Nephron (organoid): Measurements from ENCODE around the gene MMP26.

Experiments
- H3K27ac Mint-ChIP-seq, 3 experiments: 2 replicates each; pipeline ENCODE4 v1.8.0; 2020; ENCODE audit warnings: mixed read lengths in 3 of 3, mild to moderate bottlenecking in 2 of 3, moderate library complexity in 1 of 3
- H3K27me3 Mint-ChIP-seq: 2 replicates; pipeline ENCODE4 v1.8.0; 2021; ENCODE audit warnings: low read depth, mild to moderate bottlenecking, moderate library complexity, mixed read lengths
- H3K36me3 Mint-ChIP-seq: 2 replicates; pipeline ENCODE4 v1.8.0; 2020; ENCODE audit warnings: low read depth, mixed read lengths
- H3K4me1 Mint-ChIP-seq: 2 replicates; pipeline ENCODE4 v1.8.0; 2020; ENCODE audit warnings: mixed read lengths
- H3K4me3 Mint-ChIP-seq, 3 experiments: 2 replicates each; pipeline ENCODE4 v1.8.0; 2020; ENCODE audit warnings: mild to moderate bottlenecking in 3 of 3, mixed read lengths in 3 of 3, moderate library complexity in 2 of 3
- H3K9me3 Mint-ChIP-seq: 2 replicates; pipeline ENCODE4 v1.8.0; 2020; ENCODE audit warnings: mixed read lengths
- TF ChIP-seq, protein P1 (sequence below), 3 experiments: fragments of 200-600 bp; sonication (generic); IDR thresholded peaks; one replicate each; pipeline ENCODE4 v1.5.0; 2021; ENCODE audit warnings: antibody characterized with exemption in 3 of 3; ENCODE audit not compliant: unreplicated experiment in 3 of 3

The MMP26 gene

DNA sequence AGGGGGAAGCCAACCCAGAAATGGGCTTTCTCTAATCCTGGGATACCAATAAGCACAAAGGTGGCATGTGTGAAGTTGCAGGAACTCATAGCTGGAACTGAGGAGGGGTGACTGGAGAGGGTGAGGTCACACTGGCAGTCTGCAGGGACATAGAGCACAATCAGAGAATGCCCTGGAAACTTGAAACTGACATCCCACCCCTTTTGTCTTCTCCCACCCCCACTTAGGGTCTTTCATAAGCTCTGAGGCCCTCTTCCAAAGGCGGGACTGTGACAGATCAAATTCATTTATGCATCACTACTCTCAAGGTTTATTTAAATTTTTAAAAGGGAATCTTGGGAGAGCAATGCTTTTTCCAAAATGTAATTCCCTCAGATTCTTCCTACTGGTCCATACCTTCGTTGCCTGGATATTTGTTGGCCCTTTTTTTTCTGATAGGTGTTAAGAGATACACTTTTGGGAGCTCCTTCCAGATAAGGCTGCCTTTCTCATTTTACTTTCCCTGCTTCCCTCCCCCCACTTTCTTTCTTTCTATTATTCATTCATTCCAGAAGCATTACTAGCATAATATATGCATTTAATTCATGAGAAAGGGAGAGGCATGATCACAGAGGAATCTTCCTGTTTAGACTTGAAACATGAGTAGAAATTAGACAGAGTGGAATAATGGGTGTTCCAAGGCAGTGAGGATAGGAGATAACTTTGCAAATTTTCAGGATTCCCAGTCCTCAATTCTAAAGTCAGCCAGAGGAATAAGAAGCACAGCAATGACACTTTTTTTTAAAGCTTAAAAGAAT is 21.8 kb upstream of the MMP26 start:
- Mint-ChIP-seq H3K9me3 (no peaks in the 10 kb centered on the region), H3K36me3 (no peaks in the 10 kb centered on the region), H3K4me3 (no peak overlapping the region), H3K4me1 (peaks cover 5% of the 10 kb centered on the region), H3K27ac (no peak overlapping the region), H3K27me3 (no peaks in the 10 kb centered on the region)
- TF ChIP-seq, protein P1, sequence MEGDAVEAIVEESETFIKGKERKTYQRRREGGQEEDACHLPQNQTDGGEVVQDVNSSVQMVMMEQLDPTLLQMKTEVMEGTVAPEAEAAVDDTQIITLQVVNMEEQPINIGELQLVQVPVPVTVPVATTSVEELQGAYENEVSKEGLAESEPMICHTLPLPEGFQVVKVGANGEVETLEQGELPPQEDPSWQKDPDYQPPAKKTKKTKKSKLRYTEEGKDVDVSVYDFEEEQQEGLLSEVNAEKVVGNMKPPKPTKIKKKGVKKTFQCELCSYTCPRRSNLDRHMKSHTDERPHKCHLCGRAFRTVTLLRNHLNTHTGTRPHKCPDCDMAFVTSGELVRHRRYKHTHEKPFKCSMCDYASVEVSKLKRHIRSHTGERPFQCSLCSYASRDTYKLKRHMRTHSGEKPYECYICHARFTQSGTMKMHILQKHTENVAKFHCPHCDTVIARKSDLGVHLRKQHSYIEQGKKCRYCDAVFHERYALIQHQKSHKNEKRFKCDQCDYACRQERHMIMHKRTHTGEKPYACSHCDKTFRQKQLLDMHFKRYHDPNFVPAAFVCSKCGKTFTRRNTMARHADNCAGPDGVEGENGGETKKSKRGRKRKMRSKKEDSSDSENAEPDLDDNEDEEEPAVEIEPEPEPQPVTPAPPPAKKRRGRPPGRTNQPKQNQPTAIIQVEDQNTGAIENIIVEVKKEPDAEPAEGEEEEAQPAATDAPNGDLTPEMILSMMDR (IDR thresholded peaks at IDR 0.05; ENCODE audit: unreplicated experiment in 3 of 3): no peak

DNA sequence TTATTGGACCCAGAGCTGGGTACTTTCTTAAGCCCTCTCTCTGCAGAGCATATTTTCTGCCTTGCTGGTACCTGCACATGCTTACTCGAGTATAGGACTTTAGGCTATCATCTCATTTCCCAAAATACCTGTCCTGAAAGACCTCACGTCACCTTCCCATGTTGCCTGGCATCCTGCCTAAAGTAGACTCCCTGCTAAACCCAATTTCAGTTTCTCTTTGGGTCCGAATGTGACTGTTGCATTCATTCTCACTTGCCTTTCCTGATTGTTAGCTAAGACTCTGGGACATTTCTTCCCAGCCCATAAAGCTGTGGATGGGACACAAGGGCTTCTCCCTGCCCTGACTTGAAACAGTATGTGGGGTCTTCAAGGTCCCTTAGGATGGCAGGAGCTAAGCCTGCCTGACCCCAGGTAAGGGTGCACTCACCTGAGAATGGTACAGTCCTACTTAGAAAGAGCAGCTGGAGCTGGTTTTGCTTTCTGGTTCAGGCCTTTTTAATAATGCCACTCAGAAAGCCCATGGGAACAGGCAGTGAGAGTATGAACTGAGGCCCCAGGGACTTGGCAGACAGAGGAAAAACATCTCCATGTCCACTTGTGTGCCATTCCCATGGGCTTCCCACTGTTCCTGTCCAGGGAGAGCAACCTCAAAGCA is 19.8 kb upstream of the MMP26 start:
- no peaks in the 10 kb centered on the region for H3K36me3 Mint-ChIP-seq
- no peaks in the 10 kb centered on the region for H3K9me3 Mint-ChIP-seq
- H3K27ac Mint-ChIP-seq: no peak overlapping the region
- H3K27me3 Mint-ChIP-seq: no peaks in the 10 kb centered on the region
- H3K4me1 Mint-ChIP-seq: peaks cover 5% of the 10 kb centered on the region
- H3K4me3 Mint-ChIP-seq: no peak overlapping the region
- TF ChIP-seq, protein P1 (IDR thresholded peaks at IDR 0.05; ENCODE audit: unreplicated experiment in 3 of 3): no peak

DNA sequence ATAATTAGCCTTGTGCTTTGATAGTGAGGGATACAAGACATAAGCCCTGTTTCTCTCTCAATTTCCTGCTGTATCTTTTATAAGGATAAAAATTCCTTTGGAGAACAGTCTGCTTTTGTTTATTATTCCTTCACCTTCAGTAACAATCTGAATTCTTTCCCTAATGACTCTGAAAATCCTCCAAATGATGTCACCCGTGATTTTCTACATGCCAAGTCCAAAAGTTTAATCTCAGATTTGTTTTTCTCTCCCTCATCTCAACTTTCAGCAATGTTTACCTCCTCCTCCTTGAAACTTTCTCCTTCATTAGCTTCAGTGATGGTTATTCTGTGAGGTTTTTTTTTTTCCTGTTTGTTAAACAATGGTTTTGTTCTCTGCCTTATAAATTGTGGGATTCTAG is 9.1 kb upstream of the MMP26 start:
- Mint-ChIP-seq H3K9me3 (no peaks in the 10 kb centered on the region), H3K4me3 (no peak overlapping the region), H3K4me1 (no peaks in the 10 kb centered on the region), H3K36me3 (no peaks in the 10 kb centered on the region), H3K27me3 (no peaks in the 10 kb centered on the region), H3K27ac (no peak overlapping the region)
- TF ChIP-seq, protein P1 (IDR thresholded peaks at IDR 0.05; ENCODE audit: unreplicated experiment in 3 of 3): no peak

DNA sequence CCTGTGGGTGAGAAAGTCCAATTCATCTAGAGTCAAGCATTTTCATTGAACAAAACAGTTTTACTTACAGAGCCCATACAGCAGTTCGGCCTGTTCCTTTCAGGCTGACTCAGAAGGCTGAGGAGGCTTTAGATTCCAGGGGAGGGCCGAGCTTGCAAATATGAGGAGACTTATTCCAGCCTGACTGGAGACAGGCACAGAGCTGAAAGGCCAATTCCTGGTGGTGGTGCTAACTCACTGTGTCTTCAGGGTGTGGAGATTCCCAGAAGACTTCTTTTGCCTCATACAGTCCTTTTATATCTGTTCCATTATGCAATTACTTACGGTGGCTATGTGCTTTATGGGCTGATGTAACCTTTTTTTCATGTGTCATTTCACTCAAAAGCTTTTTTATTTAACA is 7.0 kb upstream of the MMP26 start, which contains the start of gene OR51E2:
Gene OR51E2, minus strand, starts transcription at position 269 of the 400 bp plus-strand sequence. CDS start 15,142 bp downstream, outside the sequence.
- Mint-ChIP-seq H3K4me3 (no peak within 1 kb of the TSS), H3K27ac (peak within 1 kb of the TSS in 1 of 3 experiments; percentile 50), H3K4me1 (peaks cover 6% of the 10 kb centered on the region), H3K36me3 (no peaks in the 10 kb centered on the region), H3K27me3 (no peaks in the 10 kb centered on the region), H3K9me3 (no peaks in the 10 kb centered on the region)
- TF ChIP-seq, protein P1 (IDR thresholded peaks at IDR 0.05; ENCODE audit: unreplicated experiment in 3 of 3): no peak

DNA sequence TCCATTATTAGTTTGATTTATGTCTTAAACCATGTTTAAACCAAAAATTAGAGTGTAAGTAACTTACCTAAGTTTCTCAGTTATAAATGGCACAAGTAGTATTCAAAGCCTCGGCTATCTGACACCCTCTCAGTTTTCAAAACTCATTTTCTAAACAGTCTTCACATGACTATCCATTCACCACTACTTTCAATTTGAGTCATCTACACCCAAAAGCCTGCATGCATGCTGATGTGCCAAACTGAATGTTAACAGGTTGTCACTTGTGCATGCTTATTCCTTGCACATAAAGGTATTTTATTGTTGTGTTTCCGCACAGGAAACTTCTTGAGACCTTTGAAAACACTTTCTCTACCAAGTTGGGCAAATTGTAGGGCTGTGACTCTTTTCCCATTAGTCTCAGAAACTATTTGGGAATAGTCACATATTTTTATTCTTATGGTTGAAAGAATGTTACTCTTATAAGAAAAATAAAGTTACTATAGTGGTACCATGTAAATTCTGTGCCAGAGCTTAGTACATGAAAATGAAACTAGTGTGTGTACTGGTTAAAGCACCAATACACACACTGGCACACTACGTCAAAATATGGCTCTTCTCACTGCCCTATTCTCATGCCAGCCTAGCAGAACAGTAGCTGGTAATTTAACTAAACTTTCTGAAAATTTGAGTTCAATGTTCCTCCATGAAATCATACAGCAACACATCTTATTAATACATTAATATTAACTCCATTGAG is 4.7 kb upstream of the MMP26 start:
- no peaks in the 10 kb centered on the region for H3K27me3 Mint-ChIP-seq
- no peaks in the 10 kb centered on the region for H3K9me3 Mint-ChIP-seq
- TF ChIP-seq, protein P1 (IDR thresholded peaks at IDR 0.05; ENCODE audit: unreplicated experiment in 3 of 3): no peak
- no peak overlapping the region for H3K4me3 Mint-ChIP-seq
- no peaks in the 10 kb centered on the region for H3K36me3 Mint-ChIP-seq
- no peak overlapping the region for H3K27ac Mint-ChIP-seq
- H3K4me1 Mint-ChIP-seq: peaks cover 26% of the 10 kb centered on the region
